ENCODE data around the gene HOXC11. TPM values are rescaled to one million over a fixed set of nuclear protein-coding genes. Genes with fewer than 3 reads are reported as not detected.
A peak's percentile ranks its signal among the peaks of the same experiment; 100 is the strongest.

Gene HOXC11
- total RNA-seq, 4 donors from 2014 or later = not detected

DNA sequence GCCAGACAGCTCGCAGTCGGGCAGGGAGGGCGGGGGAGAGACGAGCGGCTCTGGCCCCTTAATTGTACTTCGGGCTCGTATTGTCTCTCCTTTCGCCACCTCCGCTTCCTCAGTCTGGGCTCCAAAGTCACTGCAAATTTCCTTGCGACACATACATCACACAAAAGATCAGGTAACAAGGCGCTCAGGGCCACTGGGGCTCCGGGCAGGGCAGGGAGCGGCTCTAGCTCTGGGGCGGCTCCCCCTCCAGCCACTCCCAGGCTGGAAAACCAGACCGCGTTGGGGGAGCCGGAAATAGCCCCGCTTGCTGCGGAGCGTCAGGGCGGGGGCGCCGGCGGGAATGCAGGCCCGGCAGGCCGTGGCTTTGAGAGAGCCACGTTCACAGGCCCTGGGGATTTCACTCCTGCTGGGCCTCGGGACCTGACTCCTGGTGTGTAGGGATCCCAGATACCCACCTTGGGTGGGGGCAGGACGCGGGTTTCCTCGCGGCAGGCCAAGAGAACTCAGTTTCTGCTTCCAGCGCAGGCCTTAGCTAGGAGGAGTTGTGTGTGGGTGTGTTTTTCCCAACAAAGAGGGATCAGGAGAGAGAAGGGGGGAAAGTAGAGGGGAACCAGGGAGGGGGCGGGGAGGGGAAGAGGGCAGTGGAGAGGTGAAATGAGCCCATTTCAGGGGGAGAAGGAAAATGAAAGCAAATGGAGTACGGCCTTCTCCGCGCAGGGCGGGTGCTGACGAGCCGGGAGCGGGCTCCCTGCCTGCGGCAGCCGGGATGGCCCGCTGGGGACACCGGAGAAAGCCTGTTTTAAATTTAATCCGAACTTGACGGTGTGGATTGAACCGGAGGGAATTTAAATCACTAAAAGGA, 22.7 kb downstream of the HOXC11 start:
- TF ChIP-seq EP300 (IDR thresholded peaks at IDR 0.05; ENCODE audit: low read depth) = no peak
- TF ChIP-seq POLR2AphosphoS5 (IDR thresholded peaks at IDR 0.05) = no peak
- no peak for TF ChIP-seq POLR2A (IDR thresholded peaks at IDR 0.05)
- TF ChIP-seq, protein P1, sequence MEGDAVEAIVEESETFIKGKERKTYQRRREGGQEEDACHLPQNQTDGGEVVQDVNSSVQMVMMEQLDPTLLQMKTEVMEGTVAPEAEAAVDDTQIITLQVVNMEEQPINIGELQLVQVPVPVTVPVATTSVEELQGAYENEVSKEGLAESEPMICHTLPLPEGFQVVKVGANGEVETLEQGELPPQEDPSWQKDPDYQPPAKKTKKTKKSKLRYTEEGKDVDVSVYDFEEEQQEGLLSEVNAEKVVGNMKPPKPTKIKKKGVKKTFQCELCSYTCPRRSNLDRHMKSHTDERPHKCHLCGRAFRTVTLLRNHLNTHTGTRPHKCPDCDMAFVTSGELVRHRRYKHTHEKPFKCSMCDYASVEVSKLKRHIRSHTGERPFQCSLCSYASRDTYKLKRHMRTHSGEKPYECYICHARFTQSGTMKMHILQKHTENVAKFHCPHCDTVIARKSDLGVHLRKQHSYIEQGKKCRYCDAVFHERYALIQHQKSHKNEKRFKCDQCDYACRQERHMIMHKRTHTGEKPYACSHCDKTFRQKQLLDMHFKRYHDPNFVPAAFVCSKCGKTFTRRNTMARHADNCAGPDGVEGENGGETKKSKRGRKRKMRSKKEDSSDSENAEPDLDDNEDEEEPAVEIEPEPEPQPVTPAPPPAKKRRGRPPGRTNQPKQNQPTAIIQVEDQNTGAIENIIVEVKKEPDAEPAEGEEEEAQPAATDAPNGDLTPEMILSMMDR (IDR thresholded peaks at IDR 0.05) = no peak
- Histone ChIP-seq H3K36me3 (no peaks in the 10 kb centered on the region), H3K27me3 (peaks cover 100% of the 10 kb centered on the region), H3K4me1 (peaks cover 18 to 42% (median 34%) of the 10 kb centered on the region in 4 donors), H3K9me3 (no peaks in the 10 kb centered on the region), H3K27ac (no peak overlapping the region), H3K4me3 (peak overlapping the region; percentile 30 to 53 (median 36))
- intact Hi-C loops (cut with DNase I; ENCODE audit: low total_unique reads) = no loop called here
- in situ Hi-C loops (cut with MboI; ENCODE audit: low pct_ligation_motif_present in 1 of 4, low pct_unique_long_range_greater_than_20kb in 1 of 4, low sequenced_read_pairs in 3 of 4) = loop anchor here in 1 of 4 donors (25.0 kb wide), 1 partner anchor 208 kb away; no protein-coding TSS in a partner anchor
- WGBS, 2 donors (ENCODE audit: low coverage in 1 of 2) = 3 to 6% methylated on average over 5 to 40 of the region's 48 CpGs
- DNase-seq = no peak

DNA sequence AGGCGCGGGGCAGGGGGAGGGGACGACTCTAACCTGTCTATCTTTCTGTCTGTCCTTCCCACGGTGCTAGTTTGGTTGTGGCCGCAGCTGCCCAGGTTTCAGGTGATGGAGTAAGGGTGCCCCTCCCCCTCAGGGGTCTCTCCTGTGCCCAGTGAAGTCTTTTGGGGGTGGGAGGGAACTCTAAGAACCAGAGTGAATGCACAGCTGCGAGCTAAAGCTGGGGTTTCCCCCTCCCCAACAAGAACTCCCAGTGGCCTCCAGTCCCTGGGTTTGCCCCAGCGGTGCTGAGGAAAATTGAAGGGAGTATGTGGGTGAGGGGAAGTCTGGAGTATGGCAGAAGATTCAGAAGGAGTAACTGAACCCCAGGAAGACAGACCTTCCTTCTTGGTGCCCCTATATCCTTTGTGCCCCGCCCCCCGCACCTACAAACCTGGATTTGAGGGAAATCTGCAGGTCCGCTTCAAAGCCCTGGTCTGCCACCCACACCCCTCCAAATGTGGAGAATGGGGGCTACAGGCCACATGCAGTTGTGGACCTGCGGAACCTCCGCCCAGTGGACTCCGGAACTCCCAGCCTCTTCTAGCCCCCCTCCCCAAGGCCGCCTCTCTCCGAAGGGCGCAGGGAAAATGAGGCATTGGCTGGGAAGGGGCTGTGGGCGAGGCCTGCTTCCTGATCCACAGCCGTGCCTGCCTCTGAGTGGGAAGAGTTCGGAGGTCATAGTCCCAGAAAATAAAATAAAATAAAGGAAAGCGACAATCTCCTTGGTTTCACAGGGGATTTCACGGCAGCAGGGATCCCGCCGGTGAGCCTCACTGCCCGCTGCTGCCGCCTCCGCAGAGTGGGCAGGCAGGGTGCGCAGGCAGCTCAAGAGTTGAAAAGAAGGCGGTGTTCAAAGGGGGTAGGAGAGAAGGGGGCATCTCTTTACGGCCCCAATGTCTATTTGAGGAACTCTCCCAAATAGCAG, 23.6 kb downstream of the HOXC11 start:
- H3K9me3 ChIP-seq = no peaks in the 10 kb centered on the region
- H3K4me3 ChIP-seq = peak overlapping the region; percentile 30 to 53 (median 36)
- no peaks in the 10 kb centered on the region for H3K36me3 ChIP-seq
- TF ChIP-seq, protein P1 (IDR thresholded peaks at IDR 0.05) = no peak
- no peak for TF ChIP-seq EP300 (IDR thresholded peaks at IDR 0.05; ENCODE audit: low read depth)
- TF ChIP-seq POLR2A (IDR thresholded peaks at IDR 0.05) = no peak
- TF ChIP-seq POLR2AphosphoS5 (IDR thresholded peaks at IDR 0.05) = no peak
- peaks cover 18 to 39% (median 35%) of the 10 kb centered on the region in 4 donors for H3K4me1 ChIP-seq
- H3K27ac ChIP-seq = no peak overlapping the region
- intact Hi-C loops (cut with DNase I; ENCODE audit: low total_unique reads) = no loop called here
- whole genome bisulfite sequencing, 2 donors (ENCODE audit: low coverage in 1 of 2) = 59 to 66% methylated on average over 14 to 29 of the region's 29 CpGs
- DNase-seq = no peak
- H3K27me3 ChIP-seq = peaks cover 100% of the 10 kb centered on the region
- in situ Hi-C loops (cut with MboI; ENCODE audit: low pct_ligation_motif_present in 1 of 4, low pct_unique_long_range_greater_than_20kb in 1 of 4, low sequenced_read_pairs in 3 of 4) = loop anchor here in 1 of 4 donors (25.0 kb wide), 1 partner anchor 209 kb away; no protein-coding TSS in a partner anchor

DNA sequence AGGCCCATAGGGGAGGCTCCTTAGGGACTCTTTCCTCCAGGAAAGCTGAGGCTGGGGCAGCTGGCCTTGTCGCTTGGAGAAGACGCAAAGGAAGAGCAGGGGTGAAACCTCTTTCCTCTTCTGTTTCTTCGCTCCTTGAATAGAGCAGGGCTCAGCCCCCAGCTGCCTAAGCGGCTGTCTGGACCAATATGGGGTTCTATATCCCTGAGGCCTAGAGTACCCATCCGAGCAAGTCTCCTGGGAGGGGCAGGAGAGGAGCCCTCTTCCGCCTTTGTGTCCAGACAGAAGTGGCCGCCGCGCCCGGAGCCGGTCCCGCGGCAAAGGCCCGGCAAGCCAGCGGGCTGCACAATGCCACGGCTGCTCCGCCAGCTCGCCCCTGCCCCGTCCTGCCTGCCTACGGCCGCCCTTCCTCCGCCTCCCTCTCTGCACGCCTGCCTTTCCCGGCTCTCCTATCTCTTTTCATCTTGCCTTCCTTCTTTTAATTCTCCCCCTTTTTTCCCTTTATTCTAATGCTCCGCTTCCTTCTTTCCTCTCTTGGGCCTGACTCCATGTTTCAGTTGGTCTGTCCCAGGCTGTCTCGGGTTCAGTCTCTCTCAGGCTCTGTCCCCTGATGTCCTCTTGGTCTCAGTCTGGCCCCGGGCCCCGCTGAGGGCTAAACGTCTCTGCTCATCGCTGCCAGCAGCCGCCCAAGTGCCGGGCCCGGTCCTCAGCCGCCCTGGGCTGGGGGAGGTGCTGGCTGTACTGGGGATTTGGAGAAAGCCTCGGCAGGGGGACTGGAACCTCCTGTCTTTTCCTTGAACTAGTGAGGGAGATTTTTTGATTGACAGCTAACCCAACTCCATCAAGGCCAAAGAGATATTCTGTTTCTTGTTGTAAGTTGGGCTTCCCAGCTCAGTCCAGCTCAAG, 24.5 kb downstream of the HOXC11 start:
- no peaks in the 10 kb centered on the region for H3K9me3 ChIP-seq
- H3K4me1 ChIP-seq = peaks cover 18 to 39% (median 35%) of the 10 kb centered on the region in 4 donors
- H3K27me3 ChIP-seq = peaks cover 100% of the 10 kb centered on the region
- in situ Hi-C loops (cut with MboI; ENCODE audit: low pct_ligation_motif_present in 1 of 4, low pct_unique_long_range_greater_than_20kb in 1 of 4, low sequenced_read_pairs in 3 of 4) = loop anchor here in 1 of 4 donors (25.0 kb wide), 1 partner anchor 210 kb away; no protein-coding TSS in a partner anchor
- TF ChIP-seq POLR2A (IDR thresholded peaks at IDR 0.05) (no peak), EP300 (IDR thresholded peaks at IDR 0.05; ENCODE audit: low read depth) (no peak), POLR2AphosphoS5 (IDR thresholded peaks at IDR 0.05) (no peak)
- TF ChIP-seq, protein P1 (IDR thresholded peaks at IDR 0.05) = no peak
- no peak for DNase-seq
- H3K36me3 ChIP-seq = no peaks in the 10 kb centered on the region
- 21 to 40% methylated on average over 19 to 35 of the region's 35 CpGs for WGBS, 2 donors (ENCODE audit: low coverage in 1 of 2)
- intact Hi-C loops (cut with DNase I; ENCODE audit: low total_unique reads) = no loop called here
- H3K27ac ChIP-seq = no peak overlapping the region
- no peak overlapping the region for H3K4me3 ChIP-seq

All from transverse colon (tissue), 4 donors.